Measurements from ENCODE around the gene PGGT1B.

DNA sequence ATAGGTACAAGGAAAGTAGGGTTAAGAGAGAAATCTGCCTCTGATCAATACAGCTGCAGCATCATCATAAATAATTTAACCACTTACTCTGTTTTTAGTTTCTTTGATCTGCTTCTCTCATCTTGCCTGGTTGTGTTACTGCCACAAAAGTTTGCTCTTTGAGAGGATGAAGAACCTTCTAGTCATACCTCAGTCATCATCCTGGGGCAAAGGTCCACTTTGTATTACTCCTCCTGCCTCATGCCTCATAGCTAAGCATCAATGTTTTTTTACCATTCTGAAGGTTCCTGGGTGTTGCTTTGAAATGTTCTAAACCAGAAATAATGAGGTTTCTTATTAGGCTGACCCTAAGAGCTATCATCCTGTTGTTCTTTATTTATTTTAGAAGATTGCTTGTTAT is 75.9 kb downstream of the PGGT1B start:
- no peak for TF ChIP-seq EZH2 (IDR thresholded peaks at IDR 0.05; ENCODE audit: low read depth)
- TF ChIP-seq, protein P1, sequence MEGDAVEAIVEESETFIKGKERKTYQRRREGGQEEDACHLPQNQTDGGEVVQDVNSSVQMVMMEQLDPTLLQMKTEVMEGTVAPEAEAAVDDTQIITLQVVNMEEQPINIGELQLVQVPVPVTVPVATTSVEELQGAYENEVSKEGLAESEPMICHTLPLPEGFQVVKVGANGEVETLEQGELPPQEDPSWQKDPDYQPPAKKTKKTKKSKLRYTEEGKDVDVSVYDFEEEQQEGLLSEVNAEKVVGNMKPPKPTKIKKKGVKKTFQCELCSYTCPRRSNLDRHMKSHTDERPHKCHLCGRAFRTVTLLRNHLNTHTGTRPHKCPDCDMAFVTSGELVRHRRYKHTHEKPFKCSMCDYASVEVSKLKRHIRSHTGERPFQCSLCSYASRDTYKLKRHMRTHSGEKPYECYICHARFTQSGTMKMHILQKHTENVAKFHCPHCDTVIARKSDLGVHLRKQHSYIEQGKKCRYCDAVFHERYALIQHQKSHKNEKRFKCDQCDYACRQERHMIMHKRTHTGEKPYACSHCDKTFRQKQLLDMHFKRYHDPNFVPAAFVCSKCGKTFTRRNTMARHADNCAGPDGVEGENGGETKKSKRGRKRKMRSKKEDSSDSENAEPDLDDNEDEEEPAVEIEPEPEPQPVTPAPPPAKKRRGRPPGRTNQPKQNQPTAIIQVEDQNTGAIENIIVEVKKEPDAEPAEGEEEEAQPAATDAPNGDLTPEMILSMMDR (conservative IDR thresholded peaks at IDR 0.05): no peak
